Measurements from ENCODE around the gene SCRT2. TPM values are rescaled to one million over a fixed set of nuclear protein-coding genes. Genes with fewer than 3 reads are reported as not detected.

SCRT2 gene
- total RNA-seq, 1 experiment from 2014 or later = not detected

DNA sequence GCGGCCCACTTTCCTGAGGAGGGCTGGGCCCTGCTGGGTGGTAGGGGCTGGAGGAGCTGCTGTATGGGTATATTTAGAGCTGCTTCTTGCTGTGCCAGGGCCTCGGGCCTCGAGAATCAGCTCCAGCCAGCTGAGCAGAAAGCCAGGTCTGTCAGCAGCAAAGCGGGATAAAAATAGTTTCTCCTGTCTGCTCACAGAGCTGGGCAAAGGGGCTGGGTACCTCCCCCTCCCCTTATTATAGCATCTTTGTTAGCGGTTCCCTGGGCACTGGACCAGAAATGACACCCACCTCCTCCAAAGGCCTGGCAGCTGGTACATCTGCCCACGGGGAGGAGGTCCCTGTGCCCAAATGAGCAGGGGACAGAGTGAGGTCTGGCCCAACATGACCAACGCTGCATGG lies 6.0 kb downstream of the SCRT2 start:
- Mint-ChIP-seq H3K4me1 (peaks cover 31 to 77% of the 10 kb centered on the region in 2 experiments), H3K9me3 (no peaks in the 10 kb centered on the region; a peak in 1 of 5 replicates)
- peaks cover 2% of the 10 kb centered on the region; the same call in 1 of the 2 replicates for H3K27me3 ChIP-seq (ENCODE audit: insufficient read depth, low read length)

More for the DNA sequence above, 6.0 kb downstream of the SCRT2 start:
- TF ChIP-seq, protein P1, sequence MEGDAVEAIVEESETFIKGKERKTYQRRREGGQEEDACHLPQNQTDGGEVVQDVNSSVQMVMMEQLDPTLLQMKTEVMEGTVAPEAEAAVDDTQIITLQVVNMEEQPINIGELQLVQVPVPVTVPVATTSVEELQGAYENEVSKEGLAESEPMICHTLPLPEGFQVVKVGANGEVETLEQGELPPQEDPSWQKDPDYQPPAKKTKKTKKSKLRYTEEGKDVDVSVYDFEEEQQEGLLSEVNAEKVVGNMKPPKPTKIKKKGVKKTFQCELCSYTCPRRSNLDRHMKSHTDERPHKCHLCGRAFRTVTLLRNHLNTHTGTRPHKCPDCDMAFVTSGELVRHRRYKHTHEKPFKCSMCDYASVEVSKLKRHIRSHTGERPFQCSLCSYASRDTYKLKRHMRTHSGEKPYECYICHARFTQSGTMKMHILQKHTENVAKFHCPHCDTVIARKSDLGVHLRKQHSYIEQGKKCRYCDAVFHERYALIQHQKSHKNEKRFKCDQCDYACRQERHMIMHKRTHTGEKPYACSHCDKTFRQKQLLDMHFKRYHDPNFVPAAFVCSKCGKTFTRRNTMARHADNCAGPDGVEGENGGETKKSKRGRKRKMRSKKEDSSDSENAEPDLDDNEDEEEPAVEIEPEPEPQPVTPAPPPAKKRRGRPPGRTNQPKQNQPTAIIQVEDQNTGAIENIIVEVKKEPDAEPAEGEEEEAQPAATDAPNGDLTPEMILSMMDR (conservative IDR thresholded peaks at IDR 0.05) = no peak
- peaks cover 7% of the 10 kb centered on the region for H3K4me1 ChIP-seq (ENCODE audit: insufficient read depth, low read length)
- no peak overlapping the region for H3K56ac ChIP-seq (ENCODE audit: insufficient read length, low read depth, low read length)
- H3K79me1 ChIP-seq (ENCODE audit: insufficient read depth, low read depth, low read length, poor library complexity, severe bottlenecking) = no peaks in the 10 kb centered on the region
- H2BK12ac ChIP-seq (ENCODE audit: insufficient read length, low read depth, low read length) = no peak overlapping the region
- no peaks in the 10 kb centered on the region for H3K9me3 ChIP-seq (ENCODE audit: control insufficient read depth, low read depth, low read length)
- no peaks in the 10 kb centered on the region for H4K20me1 ChIP-seq (ENCODE audit: control insufficient read depth, insufficient read depth, insufficient read length)
- H3K18ac ChIP-seq (ENCODE audit: insufficient read length, low read depth, low read length) = no peak overlapping the region
- no peak overlapping the region for H3K4me2 ChIP-seq (ENCODE audit: insufficient read depth, insufficient read length, low read length)
- no peaks in the 10 kb centered on the region for H3K23me2 ChIP-seq (ENCODE audit: insufficient read length, low read depth, low read length, poor library complexity, severe bottlenecking)
- H2BK20ac ChIP-seq (ENCODE audit: low read depth, low read length, poor library complexity, severe bottlenecking) = no peak overlapping the region
- no peak overlapping the region for H3K4ac ChIP-seq (ENCODE audit: low read depth, low read length)
- H3K79me2 ChIP-seq (ENCODE audit: insufficient read depth, low read length) = no peaks in the 10 kb centered on the region
- peaks cover 26% of the 10 kb centered on the region for H3K27me3 Mint-ChIP-seq (ENCODE audit: low read depth)
- no peak overlapping the region for H3K14ac ChIP-seq (ENCODE audit: insufficient read depth, low read length)
- no peak overlapping the region for H2BK15ac ChIP-seq (ENCODE audit: low read depth, low read length)
- DNase-seq = no peak
- no peak overlapping the region for H4K5ac ChIP-seq (ENCODE audit: insufficient read length, low read depth, low read length)
- H3K36me3 Mint-ChIP-seq (ENCODE audit: insufficient read depth in 1 of 3, low read depth in 3 of 3) = no peaks in the 10 kb centered on the region; a peak in 1 of 7 replicates
- H3K27ac ChIP-seq (ENCODE audit: insufficient read length, low read depth, low read length) = no peak overlapping the region
- no peak overlapping the region for H2BK120ac ChIP-seq (ENCODE audit: low read depth, low read length, poor library complexity, severe bottlenecking)
- no peak overlapping the region for H3T11ph ChIP-seq (ENCODE audit: low read length)
- H4K8ac ChIP-seq (replicated peaks; ENCODE audit: insufficient read length, low read depth, low read length) = no peak overlapping the region
- H3K4me3 Mint-ChIP-seq = no peak overlapping the region
- no peak overlapping the region for H3K23ac ChIP-seq (ENCODE audit: insufficient read length, low read depth, low read length)
- H4K91ac ChIP-seq (ENCODE audit: insufficient read length, low read depth, low read length) = no peak overlapping the region
- no peak overlapping the region for H3K9ac ChIP-seq (ENCODE audit: extremely low read depth, insufficient read length, low read length)
- H2BK5ac ChIP-seq (ENCODE audit: insufficient read length, low read length) = no peak overlapping the region
- no peak overlapping the region for H3K27ac Mint-ChIP-seq
- WGBS (ENCODE audit: extremely low coverage, insufficient read length, low lambda C conversion rate) = no CpG with 5 or more reads among the region's 7 CpGs
- H2AK5ac ChIP-seq (ENCODE audit: insufficient read length, low read length) = no peak overlapping the region
- no peak overlapping the region for H2AFZ ChIP-seq (ENCODE audit: low read length)

Measured in H9 (cell line).